Prostate gland (tissue), 2 donors: Measurements from ENCODE around the gene AEN.

Source experiments
- CTCF ChIP-seq, 4 experiments: fragments of 200-600 bp in 2 of 4; fragments of 450-650 bp in 2 of 4; sonication (generic) in 2 of 4; IDR thresholded peaks; 1 replicate in 3 of 4; 2 replicates in 1 of 4; pipeline ENCODE4 v1.5.1; 2016 to 2019; ENCODE audit warnings: antibody characterized with exemption in 4 of 4, mild to moderate bottlenecking in 2 of 4, moderate library complexity in 2 of 4
- POLR2A ChIP-seq: fragments of 450-650 bp; IDR thresholded peaks from one replicate; pipeline ENCODE4 v1.6.1; 2016; ENCODE audit warnings: antibody characterized with exemption, mild to moderate bottlenecking

GRCh38 chr15:88619796-88620195 lies 1.3 kb upstream of the AEN start:
- TF ChIP-seq POLR2A (no peak), CTCF (IDR thresholded peaks at IDR 0.05) (no peak)
